PC-3 (cell line): ENCODE results near the gene SSC5D. TPM values are rescaled to one million over a fixed set of nuclear protein-coding genes. Genes with fewer than 3 reads are reported as not detected.

Source experiments
- ATAC-seq: fragments of 200-7000 bp; cut with Tn5 transposase; 2 replicates; pipeline ENCODE4 v1.9.1; 2020; ENCODE audit warnings: mild to moderate bottlenecking, moderate library complexity
- BruUV-seq: library from RNA; stranded (reverse); fragments of 400-500 nt; replicated peaks from 2 replicates; lab custom pipeline; 2021; lab: Mats Ljungman, UMichigan
- CTCF ChIA-PET: fragments of 300-600 bp; sonication (Branson Sonifier 250); formaldehyde crosslinking; loops from one replicate; lab custom pipeline; 2022; ENCODE audit warnings: antibody characterized with exemption; lab: Charles Lee
- POLR2A ChIA-PET: fragments of 300-600 bp; sonication (Branson Sonifier 250); formaldehyde crosslinking; loops from one replicate; lab custom pipeline; 2022; ENCODE audit warnings: antibody characterized with exemption; ENCODE audit not compliant: unreplicated experiment; lab: Charles Lee
- DNase-seq: peaks from one replicate; pipeline ENCODE4 v3.0.0-alpha.2; 2015
- H2AFZ ChIP-seq: fragments of 300-600 bp; sonication (generic); 2 replicates; pipeline ENCODE4 v1.6.0; 2016; ENCODE audit warnings: antibody characterized with exemption, low read length
- H3F3A ChIP-seq: fragments of 300-600 bp; sonication (generic); one replicate; pipeline ENCODE4 v1.6.0; 2017; ENCODE audit warnings: antibody characterized with exemption, low read length, control low read depth, mild to moderate bottlenecking; ENCODE audit not compliant: unreplicated experiment
- H3K27ac ChIP-seq: fragments of 300-600 bp; sonication (generic); 2 replicates; pipeline ENCODE4 v1.5.1; 2016; ENCODE audit warnings: mild to moderate bottlenecking, low read length
- H3K27me3 ChIP-seq: fragments of 300-600 bp; sonication (generic); 2 replicates; pipeline ENCODE4 v1.6.1; 2016; ENCODE audit warnings: low read length, mixed read lengths
- H3K36me3 ChIP-seq: fragments of 300-600 bp; sonication (generic); 2 replicates; pipeline ENCODE4 v1.6.1; 2016; ENCODE audit warnings: low read depth, mixed run types, low read length, mixed read lengths
- H3K4me1 ChIP-seq: fragments of 300-600 bp; sonication (generic); 2 replicates; pipeline ENCODE4 v1.5.1; 2016; ENCODE audit warnings: low read length; ENCODE audit not compliant: insufficient read depth
- H3K4me2 ChIP-seq: fragments of 300-600 bp; sonication (generic); 2 replicates; pipeline ENCODE4 v1.6.0; 2016; ENCODE audit warnings: low read length
- H3K4me3 ChIP-seq: fragments of 300-600 bp; sonication (generic); 2 replicates; pipeline ENCODE4 v1.5.1; 2016; ENCODE audit warnings: mild to moderate bottlenecking, low read length, mixed read lengths
- H3K79me2 ChIP-seq: fragments of 300-600 bp; sonication (generic); 2 replicates; pipeline ENCODE4 v1.6.1; 2017; ENCODE audit warnings: low read length, mixed read lengths
- H3K9ac ChIP-seq: fragments of 300-600 bp; sonication (generic); 2 replicates; pipeline ENCODE4 v1.6.0; 2016; ENCODE audit warnings: mild to moderate bottlenecking, low read length
- H3K9me2 ChIP-seq: fragments of 300-600 bp; sonication (generic); replicated peaks from 2 replicates; pipeline ENCODE4 v1.6.1; 2016; ENCODE audit warnings: mixed run types, low read length, mixed read lengths
- H3K9me3 ChIP-seq: fragments of 300-600 bp; sonication (generic); 2 replicates; pipeline ENCODE4 v1.6.1; 2016; ENCODE audit warnings: low read length, mixed read lengths
- H4K20me1 ChIP-seq: fragments of 300-600 bp; sonication (generic); 2 replicates; pipeline ENCODE4 v1.6.1; 2016; ENCODE audit warnings: low read length, mixed read lengths
- EZH2 ChIP-seq: fragments of 300-600 bp; sonication (generic); IDR thresholded peaks from one replicate; pipeline ENCODE4 v1.6.1; 2017; ENCODE audit warnings: antibody characterized with exemption, mild to moderate bottlenecking, low read length; ENCODE audit not compliant: unreplicated experiment
- EZH2phosphoT487 ChIP-seq: fragments of 300-600 bp; sonication (generic); IDR thresholded peaks from 2 replicates; pipeline ENCODE4 v1.6.1; 2018; ENCODE audit warnings: mild to moderate bottlenecking, antibody characterized with exemption, low read length, borderline replicate concordance
- intact Hi-C: fragments of 100-400 bp; cut with micrococcal nuclease; formaldehyde crosslinking; loops from 2 replicates; pipeline ENCODE4 v1.9.0; 2023
- total RNA-seq: library from RNA; depleted of rRNA; stranded (reverse); fragments of >200 nt; gene quantifications from 2 replicates; pipeline ENCODE4 v1.2.3, GENCODE V29; 2014
- TF ChIP-seq, protein P1 (sequence below): fragments of 300-600 bp; sonication (generic); conservative IDR thresholded peaks from 2 replicates; pipeline ENCODE4 v1.5.1; 2017; ENCODE audit warnings: antibody characterized with exemption, low read depth, mild to moderate bottlenecking, low read length

The SSC5D gene
- total RNA-seq, 1 experiment from 2014 or later: not detected

DNA sequence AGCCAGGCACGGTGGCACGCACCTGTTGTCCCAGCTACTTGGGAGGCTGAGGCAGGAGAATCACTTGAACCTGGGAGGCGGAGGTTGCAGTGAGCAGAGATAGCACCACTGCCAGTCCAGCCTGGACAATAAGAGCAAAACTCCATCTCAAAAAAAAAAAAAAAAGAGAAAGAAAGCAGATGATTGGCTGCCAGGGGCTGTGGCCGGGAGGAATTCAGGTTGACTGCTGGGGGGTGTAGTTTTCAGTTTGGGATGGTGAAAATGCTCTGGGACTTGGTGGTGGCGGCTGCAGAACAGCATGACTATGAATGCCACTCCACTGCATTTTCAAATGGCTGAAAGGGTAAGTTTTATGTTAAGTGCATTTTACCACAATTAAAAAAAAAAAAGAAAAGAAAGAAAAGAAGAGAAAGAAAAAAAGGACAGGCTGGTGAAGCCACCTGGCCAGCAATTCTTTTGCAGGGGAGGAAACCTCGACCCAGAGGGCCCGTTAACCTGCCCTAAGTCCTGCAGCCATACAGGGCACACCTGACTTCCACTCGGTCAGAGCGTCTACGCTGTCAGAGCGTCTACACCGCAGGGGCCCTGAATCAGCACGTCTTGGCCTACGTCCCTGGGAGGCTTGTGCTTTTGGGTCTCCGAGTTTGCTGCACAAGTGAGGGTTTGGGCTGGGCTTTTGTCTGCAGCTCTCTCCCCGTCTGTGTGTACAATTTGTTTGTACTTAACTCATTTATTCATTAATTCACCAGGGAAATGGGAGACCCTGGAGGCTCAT is 30.4 kb upstream of the SSC5D start:
- H3K79me2 ChIP-seq: peaks cover 27% of the 10 kb centered on the region
- H2AFZ ChIP-seq: no peak overlapping the region
- POLR2A ChIA-PET: no interaction called here
- H3K4me1 ChIP-seq: peaks cover 13% of the 10 kb centered on the region
- no peaks in the 10 kb centered on the region for H3F3A ChIP-seq
- CTCF ChIA-PET: interaction anchor here (0.6 kb wide), 1 partner anchor 311 kb away, joined by 3 read pairs; no protein-coding TSS in a partner anchor
- H3K27ac ChIP-seq: no peak overlapping the region
- DNase-seq (no peak), ATAC-seq (no peak)
- no peak overlapping the region for H3K4me3 ChIP-seq
- H3K9ac ChIP-seq: no peak overlapping the region
- intact Hi-C loops: no loop called here
- H3K36me3 ChIP-seq: peaks cover 11% of the 10 kb centered on the region; the same call in 1 of the 2 replicates
- no peak overlapping the region for H3K4me2 ChIP-seq
- H3K9me3 ChIP-seq: no peaks in the 10 kb centered on the region
- BruUV-seq: no TSS peak
- no peak for TF ChIP-seq EZH2
- no peak for TF ChIP-seq EZH2phosphoT487
- TF ChIP-seq, protein P1, sequence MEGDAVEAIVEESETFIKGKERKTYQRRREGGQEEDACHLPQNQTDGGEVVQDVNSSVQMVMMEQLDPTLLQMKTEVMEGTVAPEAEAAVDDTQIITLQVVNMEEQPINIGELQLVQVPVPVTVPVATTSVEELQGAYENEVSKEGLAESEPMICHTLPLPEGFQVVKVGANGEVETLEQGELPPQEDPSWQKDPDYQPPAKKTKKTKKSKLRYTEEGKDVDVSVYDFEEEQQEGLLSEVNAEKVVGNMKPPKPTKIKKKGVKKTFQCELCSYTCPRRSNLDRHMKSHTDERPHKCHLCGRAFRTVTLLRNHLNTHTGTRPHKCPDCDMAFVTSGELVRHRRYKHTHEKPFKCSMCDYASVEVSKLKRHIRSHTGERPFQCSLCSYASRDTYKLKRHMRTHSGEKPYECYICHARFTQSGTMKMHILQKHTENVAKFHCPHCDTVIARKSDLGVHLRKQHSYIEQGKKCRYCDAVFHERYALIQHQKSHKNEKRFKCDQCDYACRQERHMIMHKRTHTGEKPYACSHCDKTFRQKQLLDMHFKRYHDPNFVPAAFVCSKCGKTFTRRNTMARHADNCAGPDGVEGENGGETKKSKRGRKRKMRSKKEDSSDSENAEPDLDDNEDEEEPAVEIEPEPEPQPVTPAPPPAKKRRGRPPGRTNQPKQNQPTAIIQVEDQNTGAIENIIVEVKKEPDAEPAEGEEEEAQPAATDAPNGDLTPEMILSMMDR: no peak
- no peaks in the 10 kb centered on the region for H3K9me2 ChIP-seq
- H3K27me3 ChIP-seq: no peaks in the 10 kb centered on the region
- H4K20me1 ChIP-seq: peaks cover 6% of the 10 kb centered on the region; the same call in 1 of the 2 replicates

- no peak overlapping the region for H2AFZ ChIP-seq
- no TSS peak for BruUV-seq
- peaks cover 13% of the 10 kb centered on the region for H3K4me1 ChIP-seq
- POLR2A ChIA-PET: no interaction called here
- intact Hi-C loops: no loop called here
- peak overlapping the region; percentile 97 for H3K4me2 ChIP-seq
- DNase-seq: no peak
- H3K9ac ChIP-seq: no peak overlapping the region
- no peaks in the 10 kb centered on the region for H3K9me3 ChIP-seq
- H3K36me3 ChIP-seq: peaks cover 5% of the 10 kb centered on the region; the same call in 1 of the 2 replicates
- H3K27me3 ChIP-seq: no peaks in the 10 kb centered on the region
- peaks cover 6% of the 10 kb centered on the region; the same call in 1 of the 2 replicates for H4K20me1 ChIP-seq
- no peak for ATAC-seq
- CTCF ChIA-PET: no interaction called here
- TF ChIP-seq, protein P1: no peak
- no peak for TF ChIP-seq EZH2phosphoT487
- TF ChIP-seq EZH2: no peak
- peaks cover 27% of the 10 kb centered on the region for H3K79me2 ChIP-seq
- H3K27ac ChIP-seq: no peak overlapping the region
- H3K4me3 ChIP-seq: no peak overlapping the region
- H3K9me2 ChIP-seq: no peaks in the 10 kb centered on the region
- no peaks in the 10 kb centered on the region for H3F3A ChIP-seq
Measured at GRCh38 chr19:55459551-55459949, 28.7 kb upstream of the SSC5D start.
